GM23338 (cell line): Measurements from ENCODE around the gene CD4. TPM values are rescaled to one million over a fixed set of nuclear protein-coding genes. Genes with fewer than 3 reads are reported as not detected.

Source experiments
- ATAC-seq: fragments of 200-7000 bp; cut with Tn5 transposase; 3 replicates; pipeline ENCODE4 v1.9.1; 2020
- DNase-seq: peaks from one replicate; pipeline ENCODE4 v3.0.0-alpha.2; 2015; ENCODE audit warnings: low spot score
- H2AFZ ChIP-seq: fragments of 200-600 bp; sonication (generic); 2 replicates; pipeline ENCODE4 v1.8.0; 2016; ENCODE audit warnings: antibody characterized with exemption, mild to moderate bottlenecking, moderate library complexity
- H3F3A ChIP-seq: fragments of 200-600 bp; sonication (generic); replicated peaks from 2 replicates; pipeline ENCODE4 v1.8.0; 2017; ENCODE audit warnings: antibody characterized with exemption, mixed run types, low read depth
- H3K27ac ChIP-seq: fragments of 200-600 bp; sonication (generic); 2 replicates; pipeline ENCODE4 v1.6.1; 2016; ENCODE audit warnings: low read depth
- H3K27me3 ChIP-seq: fragments of 200-600 bp; sonication (generic); 2 replicates; pipeline ENCODE4 v1.8.0; 2016; ENCODE audit warnings: mild to moderate bottlenecking, mixed run types, moderate library complexity; ENCODE audit not compliant: insufficient read depth
- H3K36me3 ChIP-seq: fragments of 200-600 bp; sonication (generic); 2 replicates; pipeline ENCODE4 v1.8.0; 2016; ENCODE audit warnings: mild to moderate bottlenecking; ENCODE audit not compliant: insufficient read depth
- H3K4me1 ChIP-seq: fragments of 200-600 bp; sonication (generic); 2 replicates; pipeline ENCODE4 v1.8.0; 2016; ENCODE audit warnings: mild to moderate bottlenecking, moderate library complexity; ENCODE audit not compliant: insufficient read depth
- H3K4me2 ChIP-seq: fragments of 200-600 bp; sonication (generic); 2 replicates; pipeline ENCODE4 v1.7.1; 2017; ENCODE audit warnings: mixed run types
- H3K4me3 ChIP-seq: fragments of 200-600 bp; sonication (generic); 2 replicates; pipeline ENCODE4 v1.6.1; 2016; ENCODE audit warnings: mixed run types
- H3K79me2 ChIP-seq: fragments of 200-600 bp; sonication (generic); replicated peaks from 2 replicates; pipeline ENCODE4 v1.8.0; 2017; ENCODE audit warnings: mild to moderate bottlenecking; ENCODE audit not compliant: insufficient read depth
- H3K9me2 ChIP-seq: fragments of 200-600 bp; sonication (generic); 2 replicates; pipeline ENCODE4 v1.8.0; 2017; ENCODE audit not compliant: insufficient read depth
- H4K20me1 ChIP-seq: fragments of 200-600 bp; sonication (generic); replicated peaks from 2 replicates; pipeline ENCODE4 v1.8.0; 2017; ENCODE audit warnings: mild to moderate bottlenecking; ENCODE audit not compliant: insufficient read depth
- H3K27ac Mint-ChIP-seq: 2 replicates; pipeline ENCODE4 v1.8.0; 2020; ENCODE audit warnings: inconsistent platforms, mild to moderate bottlenecking, moderate library complexity, mixed read lengths
- H3K27me3 Mint-ChIP-seq: 3 replicates; pipeline ENCODE4 v1.8.0; 2022; ENCODE audit warnings: low read depth, mild to moderate bottlenecking, moderate library complexity, mixed read lengths, inconsistent platforms; ENCODE audit not compliant: insufficient read depth, poor library complexity
- H3K36me3 Mint-ChIP-seq: 3 replicates; pipeline ENCODE4 v1.8.0; 2021; ENCODE audit warnings: low read depth, mild to moderate bottlenecking, inconsistent platforms, moderate library complexity, mixed read lengths
- H3K4me1 Mint-ChIP-seq: 3 replicates; pipeline ENCODE4 v1.8.0; 2020; ENCODE audit warnings: mild to moderate bottlenecking, inconsistent platforms, mixed read lengths
- H3K4me3 Mint-ChIP-seq: 3 replicates; pipeline ENCODE4 v1.8.0; 2021; ENCODE audit warnings: moderate library complexity, mild to moderate bottlenecking, inconsistent platforms, mixed read lengths
- H3K9me3 Mint-ChIP-seq: 3 replicates; pipeline ENCODE4 v1.8.0; 2020; ENCODE audit warnings: moderate library complexity, mild to moderate bottlenecking, inconsistent platforms, mixed read lengths
- CTCF ChIP-seq, 2 experiments: fragments of 200-600 bp in 1 of 2; sonication (generic) in 1 of 2; conservative IDR thresholded peaks; 2 replicates each; pipeline versions ENCODE4 v1.5.1 to v1.6.1; 2016 to 2017; ENCODE audit warnings: antibody characterized with exemption in 2 of 2, low read depth in 2 of 2, mild to moderate bottlenecking in 2 of 2, moderate library complexity in 1 of 2
- EZH2 ChIP-seq: fragments of 200-600 bp; sonication (generic); IDR thresholded peaks from one replicate; pipeline ENCODE4 v1.8.0; 2017; ENCODE audit warnings: antibody characterized with exemption, mild to moderate bottlenecking, low read depth; ENCODE audit not compliant: unreplicated experiment
- EZH2phosphoT487 ChIP-seq: fragments of 200-600 bp; sonication (generic); IDR thresholded peaks from one replicate; pipeline ENCODE4 v1.8.1; 2018; ENCODE audit warnings: antibody characterized with exemption; ENCODE audit not compliant: unreplicated experiment
- JUNB ChIP-seq: IDR thresholded peaks from one replicate; pipeline ENCODE4 v1.6.1; 2016; ENCODE audit warnings: antibody characterized with exemption; ENCODE audit not compliant: unreplicated experiment
- NANOG ChIP-seq: IDR thresholded peaks from 2 replicates; pipeline ENCODE4 v1.6.1; 2016; ENCODE audit warnings: antibody characterized with exemption, borderline replicate concordance
- POLR2AphosphoS5 ChIP-seq: IDR thresholded peaks from 2 replicates; pipeline ENCODE4 v1.6.1; 2016; ENCODE audit warnings: antibody characterized with exemption, low read depth
- REST ChIP-seq: IDR thresholded peaks from one replicate; pipeline ENCODE4 v1.6.1; 2018; ENCODE audit warnings: antibody characterized with exemption; ENCODE audit not compliant: unreplicated experiment
- ZNF114 ChIP-seq: fragments of 250-450 bp; sonication (Bioruptor Pico); IDR thresholded peaks from 2 replicates; pipeline ENCODE4 v1.5.0; 2020; ENCODE audit warnings: mild to moderate bottlenecking, moderate library complexity
- ZNF331 ChIP-seq: fragments of 250-450 bp; sonication (Bioruptor Pico); IDR thresholded peaks from 2 replicates; pipeline ENCODE4 v1.5.0; 2020; ENCODE audit warnings: low read depth, mild to moderate bottlenecking, moderate library complexity
- polyA plus RNA-seq: library from polyadenylated mRNA; unstranded; fragments of >200 nt; fragmentation: Nextera tagmentation; extraction: Ambion mirVana; gene quantifications from 2 replicates; pipeline ENCODE4 v1.2.1, GENCODE V29; 2016
- total RNA-seq: library from RNA; depleted of rRNA; stranded (reverse); fragments of >200 nt; shearing (Covaris generic); gene quantifications from 2 replicates; pipeline ENCODE4 v1.2.3, GENCODE V29; 2014

The CD4 gene
- total and polyA plus RNA-seq, 2 experiments from 2014 or later, result 1.5 to 2.0 TPM

- Histone ChIP-seq H4K20me1 (no peaks in the 10 kb centered on the region), H3F3A (peaks cover 8% of the 10 kb centered on the region; the same call in 1 of the 2 replicates), H3K4me1 (peaks cover 29% of the 10 kb centered on the region), H3K27me3 (peaks cover 19% of the 10 kb centered on the region), H3K36me3 (no peaks in the 10 kb centered on the region), H3K27ac (no peak overlapping the region), H2AFZ (no peak overlapping the region), H3K9me2 (no peaks in the 10 kb centered on the region), H3K4me3 (no peak overlapping the region), H3K4me2 (no peak overlapping the region), H3K79me2 (no peaks in the 10 kb centered on the region)
- Mint-ChIP-seq H3K4me3 (no peak overlapping the region), H3K27me3 (peaks cover 41% of the 10 kb centered on the region), H3K36me3 (no peaks in the 10 kb centered on the region), H3K9me3 (no peaks in the 10 kb centered on the region), H3K4me1 (peaks cover 38% of the 10 kb centered on the region), H3K27ac (no peak overlapping the region)
- TF ChIP-seq CTCF (conservative IDR thresholded peaks at IDR 0.05; ENCODE audit: low read depth in 2 of 2) (no peak), ZNF331 (CRISPR knock-in tag) (no peak), POLR2AphosphoS5 (no peak), EZH2phosphoT487 (no peak), JUNB (no peak), REST (no peak), NANOG (no peak), ZNF114 (CRISPR knock-in tag) (no peak), EZH2 (no peak)
- DNase-seq (no peak), ATAC-seq (no peak)
These were observed 27.3 kb downstream of the CD4 start for GRCh38 chr12:6816598-6816997.

- no peaks in the 10 kb centered on the region for H3K9me3 Mint-ChIP-seq
- no peaks in the 10 kb centered on the region for H3K79me2 ChIP-seq
- H4K20me1 ChIP-seq, result no peaks in the 10 kb centered on the region
- H3K36me3 ChIP-seq, result no peaks in the 10 kb centered on the region
- DNase-seq (no peak), ATAC-seq (no peak)
- no peak overlapping the region for H3K4me2 ChIP-seq
- H2AFZ ChIP-seq, result no peak overlapping the region
- H3K27ac Mint-ChIP-seq, result no peak overlapping the region
- H3K4me3 Mint-ChIP-seq, result no peak overlapping the region; the same call in 2 of the 3 replicates
- H3K27me3 ChIP-seq, result peaks cover 21% of the 10 kb centered on the region
- peaks cover 11% of the 10 kb centered on the region; the same call in 1 of the 2 replicates for H3F3A ChIP-seq
- H3K9me2 ChIP-seq, result no peaks in the 10 kb centered on the region
- no peak overlapping the region for H3K4me3 ChIP-seq
- TF ChIP-seq EZH2 (no peak), JUNB (no peak)
- H3K36me3 Mint-ChIP-seq, result no peaks in the 10 kb centered on the region
- peaks cover 41% of the 10 kb centered on the region for H3K27me3 Mint-ChIP-seq
- peaks cover 39% of the 10 kb centered on the region for H3K4me1 Mint-ChIP-seq
- H3K27ac ChIP-seq, result no peak overlapping the region
- peaks cover 30% of the 10 kb centered on the region for H3K4me1 ChIP-seq
These were observed 27.8 kb downstream of the CD4 start for GRCh38 chr12:6817098-6817497.
